ENCODE results near the gene BRF1.
"Not testable (repeated sequence)": the region's sequence is repeated elsewhere in the genome, so short reads cannot be mapped to it uniquely, and the experiment has no call there.

BRF1 gene

DNA sequence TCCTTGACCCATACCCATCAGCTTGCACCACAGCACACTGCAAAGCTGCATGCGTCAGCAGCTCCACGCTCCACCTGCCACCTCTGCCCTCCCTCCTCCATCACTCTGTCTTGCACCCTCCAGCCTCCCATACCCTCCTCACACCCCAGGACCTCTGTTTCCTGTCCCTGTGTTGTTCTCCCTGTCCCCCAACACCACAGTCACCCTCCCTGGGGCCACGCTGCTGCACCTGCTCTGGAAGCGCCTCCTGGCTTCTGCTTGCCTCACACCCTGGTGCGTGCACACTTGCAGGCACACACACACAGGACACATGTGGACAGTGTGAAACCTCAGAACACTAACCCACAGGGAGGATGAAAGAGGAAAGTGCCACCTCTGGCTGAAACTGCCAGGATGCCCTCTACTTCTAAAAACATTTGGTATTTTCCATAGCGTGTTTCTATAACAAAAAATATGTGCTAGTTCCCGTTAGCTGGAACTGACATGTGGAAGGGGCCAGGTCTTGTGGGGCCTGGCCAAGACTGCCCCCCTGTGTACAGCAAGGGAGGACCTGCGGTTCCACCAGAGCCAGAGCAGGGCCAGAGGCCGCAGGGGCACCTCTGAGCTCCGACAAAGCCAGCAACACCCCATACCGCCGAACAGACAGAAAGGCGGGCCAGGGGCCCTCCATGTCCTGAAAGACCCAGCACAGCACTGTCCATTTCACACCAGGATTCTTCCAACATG, 10.0 kb downstream of the BRF1 start:
- Histone ChIP-seq H3K9me3 (ENCODE audit: control insufficient read depth, low read length) (no peaks in the 10 kb centered on the region), H3K36me3 (ENCODE audit: control insufficient read depth, insufficient read depth, low read length) (no peaks in the 10 kb centered on the region)

GRCh38 chr14:105288936-105289335, 11.9 kb downstream of the BRF1 start:
- not testable (repeated sequence) for H3K27me3 ChIP-seq (ENCODE audit: control insufficient read depth, insufficient read depth, low read length); H3K4me1 ChIP-seq (ENCODE audit: control insufficient read depth, insufficient read depth, low read length); H3K4me3 ChIP-seq (ENCODE audit: low read length); H3K9me3 ChIP-seq (ENCODE audit: control insufficient read depth, low read length); H3K36me3 ChIP-seq (ENCODE audit: control insufficient read depth, insufficient read depth, low read length); H3K9ac ChIP-seq (ENCODE audit: low read length)

More for the DNA sequence above, 10.0 kb downstream of the BRF1 start:
- Histone ChIP-seq H3K4me3 (ENCODE audit: low read length) (no peak overlapping the region), H3K4me1 (ENCODE audit: control insufficient read depth, insufficient read depth, low read length) (no peaks in the 10 kb centered on the region), H3K9ac (ENCODE audit: low read length) (no peak overlapping the region), H3K27me3 (ENCODE audit: control insufficient read depth, insufficient read depth, low read length) (no peaks in the 10 kb centered on the region)

GRCh38 chr14:105287249-105288102, 13.3 kb downstream of the BRF1 start:
- Histone ChIP-seq H3K27me3 (ENCODE audit: control insufficient read depth, insufficient read depth, low read length) (no peaks in the 10 kb centered on the region), H3K9ac (ENCODE audit: low read length) (no peak overlapping the region), H3K36me3 (ENCODE audit: control insufficient read depth, insufficient read depth, low read length) (no peaks in the 10 kb centered on the region), H3K9me3 (ENCODE audit: control insufficient read depth, low read length) (no peaks in the 10 kb centered on the region), H3K4me1 (ENCODE audit: control insufficient read depth, insufficient read depth, low read length) (peaks cover 3% of the 10 kb centered on the region), H3K4me3 (ENCODE audit: low read length) (no peak overlapping the region)

- peaks cover 10% of the 10 kb centered on the region for H3K4me1 ChIP-seq (ENCODE audit: control insufficient read depth, insufficient read depth, low read length)
- H3K9me3 ChIP-seq (ENCODE audit: control insufficient read depth, low read length): no peaks in the 10 kb centered on the region
- H3K9ac ChIP-seq (ENCODE audit: low read length): no peak overlapping the region
- no peaks in the 10 kb centered on the region for H3K27me3 ChIP-seq (ENCODE audit: control insufficient read depth, insufficient read depth, low read length)
- H3K4me3 ChIP-seq (ENCODE audit: low read length): no peak overlapping the region
- H3K36me3 ChIP-seq (ENCODE audit: control insufficient read depth, insufficient read depth, low read length): no peaks in the 10 kb centered on the region
Measured at GRCh38 chr14:105286759-105287144, 14.0 kb downstream of the BRF1 start.

DNA sequence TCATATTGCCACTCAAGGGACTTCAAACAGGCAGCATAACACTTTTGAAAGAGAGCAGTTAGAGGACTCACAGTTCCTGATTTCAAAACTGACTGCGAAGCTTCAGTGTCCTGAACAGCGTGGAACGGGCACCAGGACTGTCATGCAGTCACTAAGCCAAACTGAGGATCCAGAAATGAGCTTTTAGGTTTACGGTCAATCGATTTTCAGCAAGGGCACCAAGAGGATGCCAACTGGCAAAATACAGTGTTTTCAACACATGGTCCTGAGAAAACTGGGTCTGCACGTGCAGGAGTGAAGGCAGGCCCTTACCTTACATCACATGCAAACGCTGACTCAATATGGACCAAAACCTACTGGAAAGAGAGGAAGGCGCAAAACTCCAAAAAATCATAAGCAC, 15.6 kb downstream of the BRF1 start:
- Histone ChIP-seq H3K36me3 (ENCODE audit: control insufficient read depth, insufficient read depth, low read length) (no peaks in the 10 kb centered on the region), H3K9me3 (ENCODE audit: control insufficient read depth, low read length) (no peaks in the 10 kb centered on the region), H3K27me3 (ENCODE audit: control insufficient read depth, insufficient read depth, low read length) (no peaks in the 10 kb centered on the region), H3K4me3 (ENCODE audit: low read length) (no peak overlapping the region), H3K4me1 (ENCODE audit: control insufficient read depth, insufficient read depth, low read length) (peaks cover 17% of the 10 kb centered on the region), H3K9ac (ENCODE audit: low read length) (no peak overlapping the region)

DNA sequence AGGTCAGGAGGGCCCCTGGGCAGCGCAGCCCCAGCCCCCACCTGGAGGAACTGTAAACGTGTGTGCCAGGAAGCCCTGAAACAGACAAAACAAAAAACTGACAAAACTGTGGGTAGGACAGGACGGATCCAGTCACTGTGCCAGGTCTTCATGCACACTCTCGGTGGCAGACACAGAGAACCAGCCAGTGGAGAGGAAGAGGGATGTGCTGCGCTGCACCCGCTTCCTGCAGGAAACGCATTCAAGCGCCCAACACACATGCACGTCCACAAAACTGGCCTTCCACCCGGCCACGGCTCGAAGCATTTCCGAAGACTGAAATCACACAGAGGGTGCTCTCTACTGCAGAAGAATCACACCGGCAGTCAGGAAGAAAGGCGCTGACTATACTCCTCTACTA, 16.9 kb downstream of the BRF1 start:
- H3K9me3 ChIP-seq (ENCODE audit: control insufficient read depth, low read length): no peaks in the 10 kb centered on the region
- H3K4me1 ChIP-seq (ENCODE audit: control insufficient read depth, insufficient read depth, low read length): peaks cover 17% of the 10 kb centered on the region
- H3K9ac ChIP-seq (ENCODE audit: low read length): no peak overlapping the region
- no peak overlapping the region for H3K4me3 ChIP-seq (ENCODE audit: low read length)
- H3K27me3 ChIP-seq (ENCODE audit: control insufficient read depth, insufficient read depth, low read length): no peaks in the 10 kb centered on the region
- H3K36me3 ChIP-seq (ENCODE audit: control insufficient read depth, insufficient read depth, low read length): no peaks in the 10 kb centered on the region

GRCh38 chr14:105283028-105283427, 17.8 kb downstream of the BRF1 start:
- no peak overlapping the region for H3K4me3 ChIP-seq (ENCODE audit: low read length)
- no peaks in the 10 kb centered on the region for H3K9me3 ChIP-seq (ENCODE audit: control insufficient read depth, low read length)
- no peak overlapping the region for H3K9ac ChIP-seq (ENCODE audit: low read length)
- no peaks in the 10 kb centered on the region for H3K36me3 ChIP-seq (ENCODE audit: control insufficient read depth, insufficient read depth, low read length)
- H3K4me1 ChIP-seq (ENCODE audit: control insufficient read depth, insufficient read depth, low read length): peaks cover 17% of the 10 kb centered on the region
- H3K27me3 ChIP-seq (ENCODE audit: control insufficient read depth, insufficient read depth, low read length): no peaks in the 10 kb centered on the region

- H3K9me3 ChIP-seq (ENCODE audit: control insufficient read depth, low read length): no peaks in the 10 kb centered on the region
- peaks cover 17% of the 10 kb centered on the region for H3K4me1 ChIP-seq (ENCODE audit: control insufficient read depth, insufficient read depth, low read length)
- H3K27me3 ChIP-seq (ENCODE audit: control insufficient read depth, insufficient read depth, low read length): no peaks in the 10 kb centered on the region
- no peak overlapping the region for H3K4me3 ChIP-seq (ENCODE audit: low read length)
- H3K36me3 ChIP-seq (ENCODE audit: control insufficient read depth, insufficient read depth, low read length): no peaks in the 10 kb centered on the region
- no peak overlapping the region for H3K9ac ChIP-seq (ENCODE audit: low read length)
Measured at GRCh38 chr14:105282098-105282725, 18.6 kb downstream of the BRF1 start.

GRCh38 chr14:105281371-105282097, 19.3 kb downstream of the BRF1 start:
- Histone ChIP-seq H3K4me3 (ENCODE audit: low read length) (no peak overlapping the region), H3K27me3 (ENCODE audit: control insufficient read depth, insufficient read depth, low read length) (no peaks in the 10 kb centered on the region), H3K4me1 (ENCODE audit: control insufficient read depth, insufficient read depth, low read length) (peaks cover 17% of the 10 kb centered on the region), H3K9ac (ENCODE audit: low read length) (no peak overlapping the region), H3K36me3 (ENCODE audit: control insufficient read depth, insufficient read depth, low read length) (no peaks in the 10 kb centered on the region), H3K9me3 (ENCODE audit: control insufficient read depth, low read length) (no peaks in the 10 kb centered on the region)

- Histone ChIP-seq H3K9me3 (ENCODE audit: control insufficient read depth, low read length) (no peaks in the 10 kb centered on the region), H3K4me1 (ENCODE audit: control insufficient read depth, insufficient read depth, low read length) (peaks cover 17% of the 10 kb centered on the region), H3K27me3 (ENCODE audit: control insufficient read depth, insufficient read depth, low read length) (no peaks in the 10 kb centered on the region), H3K4me3 (ENCODE audit: low read length) (no peak overlapping the region), H3K9ac (ENCODE audit: low read length) (no peak overlapping the region), H3K36me3 (ENCODE audit: control insufficient read depth, insufficient read depth, low read length) (no peaks in the 10 kb centered on the region)
Measured at GRCh38 chr14:105280525-105280924, 20.3 kb downstream of the BRF1 start.

GRCh38 chr14:105279642-105280361, 21.0 kb downstream of the BRF1 start:
- no peak overlapping the region for H3K9ac ChIP-seq (ENCODE audit: low read length)
- H3K36me3 ChIP-seq (ENCODE audit: control insufficient read depth, insufficient read depth, low read length): no peaks in the 10 kb centered on the region
- H3K4me1 ChIP-seq (ENCODE audit: control insufficient read depth, insufficient read depth, low read length): peaks cover 17% of the 10 kb centered on the region
- no peak overlapping the region for H3K4me3 ChIP-seq (ENCODE audit: low read length)
- H3K9me3 ChIP-seq (ENCODE audit: control insufficient read depth, low read length): no peaks in the 10 kb centered on the region
- H3K27me3 ChIP-seq (ENCODE audit: control insufficient read depth, insufficient read depth, low read length): no peaks in the 10 kb centered on the region

All from mucosa of stomach (tissue), 1 donor.